HG03439 (cell line): Measurements from ENCODE around the gene GMCL1.
"Not testable (repeated sequence)": the region's sequence is repeated elsewhere in the genome, so short reads cannot be mapped to it uniquely, and the experiment has no call there.

Experiments used
- ATAC-seq: cut with Tn5 transposase; IDR thresholded peaks from one replicate; pipeline ENCODE4 v1.9.1; 2021; ENCODE audit warnings: mild to moderate bottlenecking, moderate library complexity; ENCODE audit not compliant: unreplicated experiment

The GMCL1 gene

DNA sequence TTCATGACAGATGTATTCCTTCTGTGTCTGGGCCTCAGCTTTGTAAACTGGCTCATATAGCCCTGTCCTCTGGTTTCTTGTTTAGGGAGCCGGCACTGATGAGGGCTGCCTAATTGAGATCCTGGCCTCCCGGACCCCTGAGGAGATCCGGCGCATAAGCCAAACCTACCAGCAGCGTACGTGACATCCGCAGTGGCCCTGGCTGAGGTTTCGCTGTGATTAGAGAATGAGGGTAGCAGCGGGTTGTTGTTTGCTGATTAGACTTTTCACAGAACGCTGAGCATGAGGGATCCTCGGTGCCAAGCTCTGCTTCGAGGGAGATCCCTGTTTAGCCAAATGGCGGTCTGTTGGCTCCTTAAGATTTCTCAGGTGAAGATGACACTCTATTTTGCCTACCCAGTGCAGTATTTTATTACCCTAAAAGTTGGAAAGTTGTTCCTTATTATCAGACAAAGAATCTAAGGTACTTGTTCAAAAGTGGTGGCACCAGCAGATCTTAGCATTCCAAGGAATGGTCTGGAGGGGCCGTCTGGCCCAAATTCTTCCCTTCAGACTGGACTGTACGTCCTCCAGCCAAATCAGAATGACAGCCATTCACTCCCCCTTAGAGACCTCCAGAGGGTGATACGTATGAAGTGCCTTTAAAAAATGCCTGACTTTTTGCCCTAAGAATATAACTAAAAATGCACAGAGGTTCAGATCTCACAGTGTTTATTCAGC is 21.5 kb upstream of the GMCL1 start:
- no peak for ATAC-seq

DNA sequence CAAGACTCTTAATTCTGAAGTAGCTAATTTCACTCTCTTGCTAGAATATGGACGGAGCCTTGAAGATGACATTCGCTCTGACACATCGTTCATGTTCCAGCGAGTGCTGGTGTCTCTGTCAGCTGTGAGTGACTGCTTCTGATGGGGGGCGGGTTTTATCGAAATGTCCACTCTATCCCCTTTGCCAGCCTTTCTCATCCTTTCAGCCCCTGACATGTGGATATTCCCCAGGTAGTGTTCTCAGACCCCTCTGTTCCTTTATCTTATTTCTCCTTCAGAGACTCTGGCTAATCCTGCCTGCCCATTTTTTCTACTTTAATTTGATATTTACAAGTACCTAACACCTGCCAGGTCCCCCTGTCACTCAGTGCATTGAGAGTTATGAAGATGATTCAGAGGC is 18.9 kb upstream of the GMCL1 start:
- no peak for ATAC-seq

DNA sequence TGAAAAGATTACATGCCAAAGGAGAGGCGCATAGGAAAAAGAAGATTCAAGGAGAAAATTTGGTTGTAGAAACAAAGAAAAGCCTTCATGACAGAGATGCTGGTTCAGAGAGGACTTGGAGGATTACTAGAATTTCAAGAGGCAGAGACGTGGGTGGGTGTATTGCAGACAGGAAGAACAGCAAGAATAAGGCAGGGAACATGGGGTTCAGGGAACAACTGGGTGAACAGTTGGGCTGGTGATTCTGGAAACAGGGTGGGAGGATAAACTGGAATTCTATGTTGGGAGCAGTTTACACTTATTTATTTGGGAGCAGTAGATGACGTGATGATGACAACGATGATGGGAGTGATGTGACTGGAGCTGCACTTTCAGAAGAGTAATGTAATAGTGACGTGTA is 18.4 kb upstream of the GMCL1 start:
- ATAC-seq: no peak

DNA sequence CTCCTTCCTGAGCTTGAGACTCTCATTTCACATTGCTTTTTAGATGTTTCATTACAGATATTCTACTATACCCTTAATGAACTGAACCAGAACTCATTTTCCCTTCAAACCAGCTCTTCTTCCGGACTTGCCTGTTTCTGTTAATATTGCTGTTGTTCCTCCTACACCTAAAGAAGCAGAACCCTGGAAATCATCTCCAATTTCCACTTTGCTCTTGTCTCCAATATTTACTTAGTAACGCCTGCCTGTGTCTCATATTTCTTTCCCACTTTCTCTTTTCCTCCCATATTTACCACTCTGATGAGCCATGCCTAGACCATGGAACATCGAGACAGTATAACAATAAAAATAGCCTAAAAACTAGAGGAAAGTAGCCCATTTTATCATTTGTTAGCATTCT is 17.9 kb upstream of the GMCL1 start:
- ATAC-seq: no peak

DNA sequence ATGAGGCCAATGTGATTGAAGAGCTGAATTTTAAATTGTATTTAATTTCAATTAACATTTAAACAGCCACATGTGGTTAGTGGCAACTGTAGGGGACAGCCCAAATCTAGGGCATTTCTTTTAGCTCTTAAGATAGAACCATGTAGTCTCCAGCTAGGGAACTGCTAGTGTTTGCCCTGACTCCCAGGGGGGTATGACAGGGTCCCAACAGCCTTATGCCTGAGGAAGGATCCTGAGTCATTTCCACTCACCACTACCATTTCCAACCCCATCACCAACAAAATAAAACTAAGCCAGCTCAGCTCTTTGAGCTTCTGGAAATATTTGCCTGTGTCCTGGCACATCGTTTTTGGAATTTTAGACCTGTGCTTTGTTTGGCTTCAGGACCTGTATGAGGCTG is 13.7 kb upstream of the GMCL1 start:
- ATAC-seq: no peak

DNA sequence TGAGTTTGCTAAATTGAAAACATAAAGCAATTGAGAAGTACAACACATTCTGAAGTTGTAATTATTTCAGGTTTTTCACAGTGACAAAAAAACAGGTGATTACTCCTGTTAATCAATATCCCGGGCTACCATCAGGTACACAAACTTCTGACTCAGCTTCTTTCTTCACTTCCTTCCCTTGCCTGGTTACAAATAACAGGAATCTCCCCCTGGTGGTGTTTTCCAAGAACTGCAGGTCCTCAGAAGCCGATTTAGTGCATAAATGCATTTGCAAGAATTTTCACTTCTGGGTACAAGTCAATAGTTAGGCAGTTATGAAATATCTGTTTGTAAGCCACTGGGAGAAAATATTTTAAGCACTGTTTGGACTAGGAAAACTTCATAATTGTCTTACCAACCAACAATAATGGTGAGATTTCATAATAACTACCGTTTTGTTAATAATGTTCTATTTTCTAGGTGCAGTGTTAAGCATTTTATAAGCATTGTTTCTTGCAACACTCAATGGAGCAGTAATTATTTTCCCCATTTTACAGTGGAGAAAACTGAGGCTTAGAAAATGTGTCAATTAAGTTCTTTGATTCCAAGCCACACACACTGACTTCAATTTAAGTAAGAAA is 12.4 kb upstream of the GMCL1 start:
- no peak for ATAC-seq

DNA sequence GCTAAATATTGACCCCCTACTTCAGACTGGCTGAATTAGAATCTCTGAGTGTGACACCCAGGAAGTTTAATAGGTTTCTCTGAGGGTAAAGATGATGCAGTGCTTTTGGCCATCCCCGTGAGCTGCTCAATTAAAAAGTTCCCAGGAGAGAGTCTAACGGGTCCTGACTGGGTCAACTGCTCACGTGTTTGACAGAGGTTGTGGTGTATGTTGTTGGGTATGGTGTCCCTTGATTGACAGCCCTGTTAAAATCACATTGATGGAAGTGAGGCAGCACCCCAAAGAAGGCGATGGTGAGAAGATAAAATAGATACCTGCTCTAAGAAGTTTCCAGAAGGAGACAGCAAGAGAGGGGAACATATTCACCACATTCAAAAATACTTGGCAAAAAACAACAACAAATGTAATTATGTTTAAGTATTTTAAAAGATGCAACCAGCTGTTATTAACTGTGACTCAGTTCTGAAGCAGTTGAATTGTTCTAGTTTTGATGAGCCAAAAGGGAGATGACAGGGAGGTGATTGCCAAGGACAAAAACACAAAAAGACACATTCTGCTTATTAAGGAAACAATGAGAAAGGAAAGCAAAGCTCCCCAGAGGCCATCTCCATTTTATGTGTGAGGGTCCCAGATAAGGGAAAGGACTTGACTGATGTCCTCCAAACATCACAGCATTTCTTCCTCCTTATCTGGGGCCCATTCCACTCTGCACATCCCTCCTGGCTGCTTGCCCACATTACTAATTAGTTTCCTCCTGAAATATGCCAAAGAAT is 11.5 kb upstream of the GMCL1 start:
- no peak for ATAC-seq

DNA sequence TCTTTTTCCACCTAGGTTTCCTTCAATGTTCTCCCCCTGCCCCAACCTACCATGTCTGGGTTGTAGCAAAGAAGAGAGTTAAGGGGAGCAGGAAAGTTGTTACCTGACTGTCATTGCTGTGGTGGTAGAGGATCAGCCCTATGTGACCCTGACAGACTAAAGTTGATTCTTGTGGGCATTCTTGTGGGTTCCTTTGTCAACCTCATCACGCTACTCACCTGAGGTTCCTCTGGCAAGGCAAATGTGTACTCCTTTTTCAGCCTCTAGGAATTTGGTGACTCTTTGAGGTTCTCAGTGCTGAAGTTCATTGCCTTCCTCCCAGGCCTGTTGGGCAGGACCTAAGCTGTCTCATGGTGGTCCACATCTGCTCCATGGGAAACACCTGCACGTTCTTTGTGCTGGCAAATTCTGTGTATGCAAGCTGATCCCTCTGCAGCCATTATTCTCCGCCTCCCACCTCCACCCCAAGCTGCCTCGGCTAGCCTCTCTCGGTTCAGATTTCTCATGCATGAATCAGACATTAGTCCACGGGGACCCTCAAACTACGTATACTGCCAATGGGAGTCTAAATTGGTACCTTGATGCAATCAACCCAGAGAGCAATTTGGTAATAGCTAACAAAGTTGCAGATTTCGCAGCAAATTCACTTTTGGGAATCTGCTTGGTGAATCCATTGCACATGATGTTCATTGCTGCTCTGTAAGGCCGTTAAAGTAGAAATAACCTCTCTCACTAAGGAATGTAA is 1.5 kb upstream of the GMCL1 start:
- ATAC-seq: no peak

DNA sequence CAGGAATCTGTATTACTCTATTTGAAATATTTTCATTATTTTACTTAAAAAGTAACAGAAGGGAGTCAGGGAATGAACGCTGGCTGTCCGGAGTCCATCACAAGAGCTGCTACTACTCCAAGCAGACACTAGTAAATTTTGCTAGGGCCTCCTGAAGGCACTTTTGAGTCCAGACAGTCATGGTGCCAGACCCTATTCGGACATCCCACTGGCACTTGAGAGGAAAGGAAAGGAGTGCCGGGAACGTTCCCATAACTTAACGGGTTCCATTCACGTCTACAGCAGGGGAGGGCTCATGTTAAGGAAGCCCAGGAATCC is 563 bp upstream of the GMCL1 start:
- ATAC-seq: peak; percentile 9

DNA sequence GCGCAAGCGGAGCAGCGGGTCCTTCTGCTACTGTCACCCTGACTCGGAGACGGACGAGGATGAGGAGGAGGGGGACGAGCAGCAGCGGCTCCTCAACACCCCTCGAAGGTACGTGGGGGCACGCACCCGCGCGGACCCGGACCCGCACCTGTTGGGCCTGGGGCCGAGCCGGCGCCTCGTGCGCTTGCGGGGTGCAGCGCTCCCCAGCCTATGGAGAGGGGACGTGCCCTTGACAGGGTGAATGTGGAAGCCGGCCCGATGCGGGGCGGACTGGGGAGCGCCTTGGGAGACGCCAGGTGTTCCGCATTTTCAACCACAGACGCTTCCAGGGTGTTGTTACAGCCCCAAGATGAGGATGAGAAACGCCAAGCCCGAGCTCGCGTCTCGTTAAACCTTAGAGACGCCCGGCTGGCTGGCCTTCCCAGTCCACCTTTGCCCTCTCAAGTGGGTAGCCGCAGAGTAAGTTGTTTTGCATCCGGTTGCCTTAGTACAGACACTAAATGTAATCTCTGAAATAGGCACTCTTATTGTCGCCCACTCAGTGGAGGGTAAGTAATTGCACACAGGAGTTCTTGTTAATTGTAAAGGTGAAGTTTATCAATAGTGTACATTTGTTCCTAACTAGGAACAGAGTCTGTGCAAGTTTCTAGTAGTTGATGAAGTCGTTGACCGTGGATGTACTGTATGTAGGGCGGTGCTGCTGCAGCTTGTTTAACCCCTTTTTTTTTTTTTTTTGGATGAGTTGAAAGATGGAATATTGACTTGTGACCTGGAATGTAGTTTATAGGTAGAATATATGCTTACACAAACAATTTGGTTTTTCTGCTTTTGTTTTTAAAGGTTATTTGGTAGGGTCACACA is 815 bp downstream of the GMCL1 start:
- peak; percentile 28 for ATAC-seq

DNA sequence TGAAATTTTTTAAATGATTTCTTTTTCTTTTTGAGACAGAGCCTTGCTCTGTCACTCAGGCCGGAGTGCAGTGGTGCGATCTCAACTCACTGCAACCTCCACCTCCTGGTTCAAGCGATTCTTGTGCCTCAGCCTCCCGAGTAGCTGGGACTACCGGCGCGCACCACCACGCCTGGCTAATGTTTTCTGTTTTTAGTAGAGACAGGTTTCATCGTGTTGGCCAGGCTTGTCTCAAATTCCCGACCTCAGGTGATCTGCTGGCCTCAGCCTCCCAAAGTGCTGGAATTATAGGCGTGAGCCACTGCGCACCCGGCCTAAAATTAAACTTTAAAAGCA is 1.4 kb downstream of the GMCL1 start:
- not testable (repeated sequence) for ATAC-seq

DNA sequence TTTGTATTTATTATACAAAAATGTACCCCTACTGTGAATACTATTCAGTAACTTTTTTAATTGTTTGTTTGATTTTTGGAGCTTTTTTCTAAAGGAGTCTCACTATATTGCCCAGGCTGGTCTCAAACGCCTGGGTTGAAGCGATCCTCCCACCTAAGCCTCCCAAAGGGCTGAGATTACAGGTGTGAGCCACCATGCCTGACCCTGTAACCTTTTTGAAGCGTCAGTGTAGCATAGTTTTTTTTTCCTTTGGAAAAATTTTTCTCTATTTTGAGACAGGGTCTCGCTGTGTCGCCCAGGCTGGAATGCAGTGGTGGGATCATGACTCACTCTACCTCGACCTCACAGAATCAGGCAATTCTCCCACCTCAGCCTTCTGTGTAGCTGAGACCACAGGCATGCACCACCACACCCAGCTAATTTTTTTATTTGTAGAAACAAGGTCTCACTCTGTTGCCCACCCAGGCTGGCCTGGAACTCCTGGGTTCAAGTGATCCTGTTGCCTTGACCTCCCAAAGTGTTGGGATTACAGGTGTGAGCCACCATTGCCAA is 2.0 kb downstream of the GMCL1 start:
- ATAC-seq: no peak

DNA sequence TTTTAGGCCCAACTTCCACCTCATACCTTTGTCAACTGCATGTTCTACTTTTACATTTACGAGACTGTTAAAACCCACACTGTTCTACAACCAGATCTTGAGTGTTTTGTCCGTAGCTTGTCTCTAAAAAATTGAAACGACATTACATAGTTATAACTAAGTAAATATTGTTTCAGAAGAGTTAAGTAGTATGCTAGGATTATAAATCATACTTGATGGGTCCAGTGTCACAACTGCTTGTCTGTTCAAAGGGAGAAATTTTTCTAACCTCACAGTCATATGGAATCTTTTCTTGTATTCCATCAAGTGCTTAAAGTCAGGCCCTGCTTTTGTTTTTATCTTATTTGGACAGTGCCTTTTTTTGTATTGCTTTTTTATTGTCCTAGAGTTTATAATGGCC is 4.3 kb downstream of the GMCL1 start:
- no peak for ATAC-seq

DNA sequence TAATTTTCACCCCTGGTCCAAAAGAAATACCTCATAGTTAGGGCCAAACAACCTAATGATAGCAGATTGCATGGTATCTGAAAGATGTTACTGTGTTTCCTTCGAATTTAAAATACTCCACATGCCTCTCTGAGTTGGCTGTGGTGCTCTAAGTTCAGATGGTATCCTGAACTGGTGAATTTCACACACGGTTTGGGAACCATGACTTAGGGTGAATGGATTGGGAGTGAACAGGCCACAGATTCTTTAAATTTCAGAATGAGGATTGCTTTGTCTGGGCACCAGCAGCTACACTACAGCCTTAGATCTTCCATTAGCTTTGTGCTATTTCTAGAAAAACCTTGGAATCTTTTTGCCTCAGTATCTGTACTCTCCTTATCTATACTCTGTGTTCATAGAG is 6.2 kb downstream of the GMCL1 start:
- ATAC-seq: no peak

DNA sequence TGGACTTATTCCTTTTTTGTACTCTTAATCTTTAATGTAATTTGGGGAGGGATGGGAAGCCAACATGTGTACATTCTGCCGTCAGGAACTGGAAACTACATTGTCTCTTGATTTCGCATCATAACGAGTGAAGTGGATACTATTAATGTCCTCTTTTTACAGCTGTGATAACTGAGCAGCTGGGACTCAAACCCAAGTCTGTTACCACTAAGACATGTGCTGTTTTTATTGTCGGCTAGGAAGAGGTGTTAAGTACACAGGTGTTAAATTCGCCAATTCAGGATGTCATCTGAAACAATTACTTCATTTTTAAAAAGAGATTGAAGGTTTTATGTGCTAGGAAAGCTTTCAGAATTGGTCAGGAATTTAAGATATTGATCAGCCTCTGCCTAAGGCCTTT is 6.9 kb downstream of the GMCL1 start:
- ATAC-seq: no peak

DNA sequence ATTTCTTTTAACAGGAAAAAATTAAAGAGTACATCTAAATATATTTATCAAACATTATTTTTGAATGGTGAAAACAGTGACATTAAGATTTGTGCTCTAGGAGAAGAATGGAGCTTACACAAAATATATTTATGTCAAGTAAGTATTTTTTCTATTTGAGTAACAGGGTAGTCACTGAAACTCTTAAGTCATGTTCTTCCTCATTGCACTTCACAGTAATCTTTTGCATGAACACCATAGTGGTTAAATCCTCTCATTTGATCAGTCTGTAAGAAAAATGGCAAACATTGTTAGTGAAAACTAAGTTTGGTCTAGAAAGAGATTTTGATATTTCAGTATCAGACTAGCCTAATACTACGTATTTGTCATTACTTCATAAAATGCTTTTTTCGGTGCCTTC is 8.1 kb downstream of the GMCL1 start:
- ATAC-seq: no peak

DNA sequence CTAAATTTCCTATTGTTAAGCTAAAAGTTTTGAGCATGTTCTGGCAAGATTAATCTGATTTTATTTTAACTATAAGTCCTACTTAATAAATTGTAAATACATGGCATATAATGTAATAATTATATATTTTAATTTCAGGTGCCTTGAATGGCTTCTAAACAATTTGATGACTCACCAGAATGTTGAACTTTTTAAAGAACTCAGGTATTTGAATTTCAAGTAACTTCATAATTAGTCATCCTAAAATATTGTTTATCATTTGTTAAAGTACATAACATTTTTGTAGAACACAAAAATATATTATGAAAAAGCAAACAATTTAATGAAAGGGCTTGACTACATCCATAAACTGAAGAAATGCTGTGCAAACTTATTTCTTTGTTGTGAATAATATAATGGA is 14.5 kb downstream of the GMCL1 start:
- ATAC-seq: no peak

DNA sequence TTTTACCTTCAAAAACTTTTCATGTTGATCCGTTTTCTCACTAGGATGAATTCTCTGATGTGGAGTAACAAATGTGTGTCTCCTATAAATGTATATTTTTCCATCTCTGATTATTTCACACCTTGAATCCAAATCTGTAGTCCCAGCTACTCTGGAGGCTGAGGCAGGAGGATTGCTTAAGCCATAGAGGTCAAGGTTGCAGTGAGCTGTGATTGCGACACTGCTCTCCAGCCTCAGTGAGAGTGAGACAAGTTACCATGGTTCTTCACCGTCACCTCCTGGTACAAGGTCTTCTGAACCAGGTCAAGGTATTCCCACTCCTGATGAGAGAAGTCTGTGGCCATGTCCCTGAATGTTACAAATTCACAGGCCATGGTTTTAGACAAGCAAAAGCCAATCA is 15.1 kb downstream of the GMCL1 start:
- ATAC-seq: no peak

DNA sequence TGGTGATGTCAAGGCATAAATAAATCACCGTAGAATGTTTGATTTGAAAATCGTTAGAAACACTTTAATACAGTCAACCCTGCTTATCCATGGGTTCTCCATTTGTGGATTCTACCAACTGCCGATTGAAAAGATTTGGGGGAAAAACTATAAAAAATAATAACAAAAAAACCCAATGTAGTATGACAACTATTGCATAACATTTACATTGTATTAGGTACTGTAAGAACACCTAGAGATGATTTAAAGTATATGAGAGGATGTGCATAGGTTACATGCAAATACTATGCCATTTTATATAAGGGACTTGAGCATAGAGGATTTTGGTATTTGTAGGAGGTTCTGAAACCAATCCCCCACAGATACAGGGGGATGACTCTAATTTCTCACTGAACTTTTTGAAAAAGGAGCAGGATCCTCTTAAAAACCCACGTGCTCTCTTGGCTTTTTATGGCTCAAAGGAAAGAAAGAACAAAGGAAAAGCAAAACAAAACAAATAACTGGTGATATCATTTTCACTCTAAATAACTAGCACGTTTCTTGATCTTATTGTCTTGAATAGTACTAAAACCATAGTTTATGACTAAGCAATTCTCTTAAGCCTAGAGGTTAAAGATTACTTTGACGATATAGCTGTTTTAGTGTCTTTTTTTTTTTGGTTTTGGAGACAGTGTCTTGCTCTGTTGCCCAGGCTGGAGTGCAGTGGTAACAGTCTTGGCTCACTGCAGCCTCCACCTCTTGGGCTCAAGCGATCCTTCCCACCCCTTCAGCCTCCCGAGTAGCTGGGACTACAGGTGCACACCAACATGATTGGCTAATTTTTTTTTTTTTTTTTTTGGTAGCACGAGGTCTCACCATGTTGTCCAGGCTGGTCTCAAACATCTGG is 17.0 kb downstream of the GMCL1 start:
- ATAC-seq: no peak
